Brain microvascular endothelial cell (primary cell): Measurements from ENCODE around the gene GNG12.

Experiments used
- DNase-seq: peaks from one replicate; pipeline ENCODE4 v3.0.0-alpha.2; 2020
- H3K27ac ChIP-seq: fragments of 250-450 bp; sonication (Bioruptor Pico); 2 replicates; pipeline ENCODE4 v1.5.1; 2020; ENCODE audit warnings: mild to moderate bottlenecking, moderate library complexity
- H3K27me3 ChIP-seq: fragments of 250-450 bp; sonication (Bioruptor Pico); replicated peaks from 2 replicates; pipeline ENCODE4 v1.5.1; 2020; ENCODE audit warnings: mild to moderate bottlenecking
- H3K36me3 ChIP-seq: fragments of 250-450 bp; sonication (Bioruptor Pico); replicated peaks from 2 replicates; pipeline ENCODE4 v1.5.1; 2020; ENCODE audit warnings: mild to moderate bottlenecking
- H3K4me3 ChIP-seq: 2 replicates; pipeline ENCODE4 v1.5.1; 2011; ENCODE audit warnings: low read depth, mild to moderate bottlenecking, control low read depth, low read length, moderate library complexity
- in situ Hi-C: cut with HindIII; loops from 2 replicates; pipeline ENCODE4 v1.10.0; 2017; ENCODE audit warnings: low sequenced_read_pairs, low pct_ligation_motif_present
- TF ChIP-seq, protein P1 (sequence below): IDR thresholded peaks from 2 replicates; pipeline ENCODE4 v1.5.1; 2011; ENCODE audit warnings: low read depth, mild to moderate bottlenecking, moderate library complexity, low read length, control low read depth, inconsistent platforms; ENCODE audit errors: missing control alignments

The GNG12 gene

DNA sequence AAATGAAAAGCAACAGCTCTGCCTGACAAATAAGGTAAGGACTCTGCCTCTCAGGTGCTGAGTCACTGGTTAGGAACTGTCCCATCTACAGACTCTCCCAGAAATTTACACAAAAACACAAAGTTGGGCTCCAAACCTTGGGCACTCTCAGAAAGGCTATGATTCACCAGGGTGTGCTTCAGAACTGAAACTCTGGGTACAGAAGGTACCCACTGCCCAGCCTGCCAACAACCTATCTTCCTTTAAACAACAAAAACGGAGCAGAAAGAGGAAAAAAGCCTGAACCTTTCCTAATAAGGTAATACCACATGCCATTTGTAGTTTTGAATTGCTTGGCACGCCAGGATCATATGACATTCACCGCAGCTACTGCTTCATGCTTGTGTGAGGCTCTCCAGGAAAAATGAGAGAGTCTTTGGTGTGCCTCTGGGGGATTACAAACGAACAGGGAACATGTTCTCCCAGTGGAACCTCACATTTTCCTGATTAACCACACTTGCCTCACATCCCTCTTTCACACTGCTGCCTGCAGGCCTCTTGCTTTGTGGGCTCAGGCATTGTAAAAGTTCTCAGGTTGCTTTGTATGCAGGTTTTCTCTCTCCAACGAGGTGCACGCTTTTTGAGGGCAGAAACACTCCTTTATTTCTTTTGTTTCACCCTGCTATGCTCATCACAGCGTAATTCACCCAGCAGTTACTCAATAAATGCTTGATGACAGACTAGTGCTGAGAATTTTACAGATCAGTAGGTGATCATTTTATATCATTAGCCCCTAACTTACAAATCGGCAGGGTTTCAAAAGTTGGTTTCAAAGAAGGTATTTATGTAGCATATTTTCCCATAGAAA, 83.2 kb downstream of the GNG12 start:
- Histone ChIP-seq H3K27ac (peak overlapping the region; percentile 90), H3K4me3 (no peak overlapping the region), H3K36me3 (no peaks in the 10 kb centered on the region), H3K27me3 (no peaks in the 10 kb centered on the region)
- DNase-seq = peak; percentile 88
- in situ Hi-C loops = loop anchor here (25.0 kb wide), 1 partner anchor 213 kb away; no protein-coding TSS in a partner anchor
- TF ChIP-seq, protein P1, sequence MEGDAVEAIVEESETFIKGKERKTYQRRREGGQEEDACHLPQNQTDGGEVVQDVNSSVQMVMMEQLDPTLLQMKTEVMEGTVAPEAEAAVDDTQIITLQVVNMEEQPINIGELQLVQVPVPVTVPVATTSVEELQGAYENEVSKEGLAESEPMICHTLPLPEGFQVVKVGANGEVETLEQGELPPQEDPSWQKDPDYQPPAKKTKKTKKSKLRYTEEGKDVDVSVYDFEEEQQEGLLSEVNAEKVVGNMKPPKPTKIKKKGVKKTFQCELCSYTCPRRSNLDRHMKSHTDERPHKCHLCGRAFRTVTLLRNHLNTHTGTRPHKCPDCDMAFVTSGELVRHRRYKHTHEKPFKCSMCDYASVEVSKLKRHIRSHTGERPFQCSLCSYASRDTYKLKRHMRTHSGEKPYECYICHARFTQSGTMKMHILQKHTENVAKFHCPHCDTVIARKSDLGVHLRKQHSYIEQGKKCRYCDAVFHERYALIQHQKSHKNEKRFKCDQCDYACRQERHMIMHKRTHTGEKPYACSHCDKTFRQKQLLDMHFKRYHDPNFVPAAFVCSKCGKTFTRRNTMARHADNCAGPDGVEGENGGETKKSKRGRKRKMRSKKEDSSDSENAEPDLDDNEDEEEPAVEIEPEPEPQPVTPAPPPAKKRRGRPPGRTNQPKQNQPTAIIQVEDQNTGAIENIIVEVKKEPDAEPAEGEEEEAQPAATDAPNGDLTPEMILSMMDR = no peak

DNA sequence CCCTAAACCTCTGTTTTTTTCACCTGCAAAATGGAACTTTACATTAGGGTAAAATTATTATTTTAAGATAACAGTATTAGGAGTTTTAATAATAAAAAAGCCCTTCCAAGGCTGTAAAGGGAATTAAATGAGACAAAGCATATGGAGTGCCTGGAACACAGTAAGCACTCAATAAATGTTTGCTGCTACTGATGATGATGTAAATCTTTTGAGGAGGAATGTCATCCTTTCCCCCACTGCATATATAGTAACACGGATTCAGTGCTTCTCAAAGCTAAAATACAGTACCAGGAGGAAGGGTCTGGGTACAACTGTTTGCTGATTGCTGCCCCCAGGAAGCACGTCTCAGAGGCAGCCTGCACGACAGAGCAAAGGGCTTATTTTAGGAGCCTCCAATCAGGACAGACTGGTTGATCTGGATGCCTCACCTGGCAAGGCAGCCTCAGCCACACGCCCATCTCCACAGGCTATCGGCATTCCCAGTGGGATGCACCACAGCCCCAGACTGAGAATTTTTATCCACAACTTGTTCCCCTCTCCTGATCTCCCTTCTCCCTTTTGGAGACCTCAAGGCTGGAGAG, 83.9 kb downstream of the GNG12 start:
- TF ChIP-seq, protein P1 = no peak
- no peak for DNase-seq
- peak overlapping the region; percentile 90 for H3K27ac ChIP-seq
- no peak overlapping the region for H3K4me3 ChIP-seq
- no peaks in the 10 kb centered on the region for H3K27me3 ChIP-seq
- in situ Hi-C loops = no loop called here
- H3K36me3 ChIP-seq = no peaks in the 10 kb centered on the region

DNA sequence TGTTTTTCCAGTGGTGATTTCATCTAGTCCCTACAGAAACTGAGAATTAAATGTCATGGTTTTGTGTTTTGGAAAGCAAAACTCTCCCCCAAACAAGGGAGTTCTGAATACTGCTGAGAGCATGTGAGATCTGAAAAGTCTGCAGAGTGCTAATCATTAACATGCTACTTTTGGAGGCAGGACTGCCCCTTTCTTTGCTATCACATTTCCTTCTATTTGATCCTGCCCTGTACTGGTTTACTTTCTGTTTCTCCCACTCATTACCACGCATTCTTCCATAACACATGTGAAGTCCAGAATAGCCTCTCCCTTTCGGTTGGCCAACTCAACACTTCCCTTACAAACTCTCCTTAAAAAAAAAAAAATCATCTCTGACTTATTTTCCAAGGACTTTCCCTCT, 84.6 kb downstream of the GNG12 start:
- in situ Hi-C loops = no loop called here
- Histone ChIP-seq H3K4me3 (no peak overlapping the region), H3K27ac (peak overlapping the region; percentile 90), H3K27me3 (no peaks in the 10 kb centered on the region), H3K36me3 (no peaks in the 10 kb centered on the region)
- peak; percentile 36 for DNase-seq
- TF ChIP-seq, protein P1 = no peak

DNA sequence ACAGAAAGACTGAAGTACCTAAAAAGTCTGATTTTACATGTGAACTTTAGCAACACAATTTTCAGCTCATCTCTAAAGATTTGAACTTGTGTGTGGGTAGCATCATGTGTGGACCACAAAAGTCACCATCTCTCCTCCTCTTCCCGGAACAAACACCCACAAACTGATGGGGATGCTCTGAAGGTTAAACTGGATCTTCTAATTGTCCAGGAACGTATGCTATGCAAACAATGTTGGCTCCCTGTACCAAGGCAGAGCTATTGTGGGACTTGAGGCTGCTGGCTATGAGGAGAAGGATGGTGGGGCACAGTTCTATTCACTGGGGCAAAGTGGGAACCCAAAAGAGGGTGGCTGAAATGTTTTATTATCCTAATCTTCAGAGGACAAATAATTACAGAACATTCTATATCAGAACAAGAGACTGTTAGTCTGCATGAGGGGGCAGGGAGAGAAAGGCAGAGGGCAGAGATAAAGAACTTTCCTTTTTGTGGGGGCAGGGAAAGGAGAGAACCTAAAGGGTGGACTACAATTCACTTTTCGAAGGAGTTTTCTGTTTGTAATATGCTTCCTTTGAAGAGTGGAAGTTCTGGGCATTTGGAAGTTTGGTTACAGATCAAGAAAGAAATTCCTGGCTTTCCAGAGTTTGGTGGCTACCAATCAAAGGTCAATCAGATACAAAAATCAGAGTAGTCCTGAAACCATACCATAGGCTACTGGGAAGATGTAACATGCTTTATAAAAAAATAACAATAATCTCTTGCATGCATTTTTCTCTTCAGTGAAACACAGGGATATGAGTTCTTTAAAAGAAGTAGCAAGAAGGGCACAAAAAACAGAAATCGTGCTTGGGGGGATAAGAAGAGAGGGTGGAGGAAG, 85.4 kb downstream of the GNG12 start:
- no peaks in the 10 kb centered on the region for H3K27me3 ChIP-seq
- no peak overlapping the region for H3K4me3 ChIP-seq
- in situ Hi-C loops = no loop called here
- DNase-seq = peak; percentile 65
- TF ChIP-seq, protein P1 = no peak
- no peaks in the 10 kb centered on the region for H3K36me3 ChIP-seq
- H3K27ac ChIP-seq = peak overlapping the region; percentile 90

DNA sequence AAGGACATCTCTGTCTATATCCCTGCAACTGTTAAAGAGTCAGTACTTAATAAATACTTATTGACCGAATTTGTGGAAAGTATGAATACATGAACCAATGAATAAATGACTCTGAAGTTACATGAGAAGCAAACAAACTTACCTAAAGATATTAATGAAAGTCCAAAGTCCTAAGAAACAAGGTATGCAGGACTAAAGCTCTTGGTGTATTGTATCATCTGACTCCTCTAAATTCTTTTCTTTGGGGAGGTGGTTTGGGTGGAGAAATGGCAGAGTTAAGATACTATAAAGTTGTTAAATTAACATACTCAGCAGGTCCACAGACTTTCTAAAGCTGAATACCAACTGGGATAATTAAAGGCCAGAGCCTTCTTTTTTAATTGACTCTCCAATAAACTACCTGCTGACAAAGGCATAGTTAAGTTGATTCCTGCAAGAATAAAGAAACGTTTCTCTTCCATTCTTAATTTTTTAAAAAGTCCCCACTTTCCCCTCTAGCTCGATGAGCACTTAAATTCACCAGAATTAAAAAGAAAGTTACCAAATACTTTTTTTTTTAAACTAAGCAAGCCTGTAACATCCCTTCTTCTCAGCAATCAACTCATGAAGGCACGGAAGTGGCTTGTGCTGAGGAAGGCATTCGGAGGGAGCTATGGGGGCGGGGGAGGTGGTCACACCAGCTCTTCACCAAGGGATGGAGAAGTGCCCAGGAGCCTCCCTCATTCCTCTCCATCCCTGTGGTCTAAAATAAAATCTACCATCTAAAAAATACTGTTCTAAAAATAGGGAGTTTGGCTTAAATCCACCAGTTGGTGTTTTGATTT, 87.2 kb downstream of the GNG12 start:
- H3K4me3 ChIP-seq = no peak overlapping the region
- in situ Hi-C loops = no loop called here
- no peak for DNase-seq
- H3K27me3 ChIP-seq = no peaks in the 10 kb centered on the region
- peak overlapping the region; percentile 90 for H3K27ac ChIP-seq
- TF ChIP-seq, protein P1 = no peak
- no peaks in the 10 kb centered on the region for H3K36me3 ChIP-seq
